Panc1 (cell line): ENCODE measurements around the gene FARSB. TPM values are rescaled to one million over a fixed set of nuclear protein-coding genes. Genes with fewer than 3 reads are reported as not detected.

Experiments used
- ATAC-seq: fragments of 200-7000 bp; cut with Tn5 transposase; 2 replicates; pipeline ENCODE4 v1.9.1; 2020; ENCODE audit warnings: mild to moderate bottlenecking, moderate library complexity
- BruUV-seq: library from RNA; stranded (reverse); fragments of 400-500 nt; replicated peaks from 2 replicates; lab custom pipeline; 2021; lab: Mats Ljungman, UMichigan
- CTCF ChIA-PET: fragments of 300-600 bp; sonication (Branson Sonifier 250); formaldehyde crosslinking; loops from one replicate; lab custom pipeline; 2022; ENCODE audit warnings: antibody characterized with exemption; lab: Charles Lee
- POLR2A ChIA-PET: fragments of 300-600 bp; sonication (Branson Sonifier 250); formaldehyde crosslinking; loops from one replicate; lab custom pipeline; 2022; ENCODE audit warnings: antibody characterized with exemption; lab: Charles Lee
- DNase-seq: peaks from one replicate; pipeline ENCODE4 v3.0.0-alpha.2; 2010; ENCODE audit warnings: low read depth, low spot score
- H3K27ac ChIP-seq: 2 replicates; pipeline ENCODE4 v1.5.1; 2011; ENCODE audit warnings: mild to moderate bottlenecking, low read length, inconsistent platforms
- H3K27me3 ChIP-seq: fragments of 200-500 bp; sonication (Bioruptor generic); 2 replicates; pipeline ENCODE4 v1.6.0; 2014; ENCODE audit warnings: low read length, inconsistent platforms; ENCODE audit not compliant: control insufficient read depth, insufficient read depth
- H3K36me3 ChIP-seq: fragments of 200-500 bp; sonication (Bioruptor generic); 2 replicates; pipeline ENCODE4 v1.5.1; 2014; ENCODE audit warnings: inconsistent platforms, mild to moderate bottlenecking, low read length, moderate library complexity; ENCODE audit not compliant: control insufficient read depth, insufficient read depth
- H3K4me1 ChIP-seq: 2 replicates; pipeline ENCODE4 v1.5.1; 2011; ENCODE audit warnings: inconsistent platforms, mild to moderate bottlenecking, low read length, moderate library complexity; ENCODE audit not compliant: control insufficient read depth, insufficient read depth
- H3K4me3 ChIP-seq, 2 experiments: 2 replicates each; pipeline ENCODE4 v1.5.1; 2011 to 2012; ENCODE audit warnings: low read depth in 2 of 2, low read length in 2 of 2, mild to moderate bottlenecking in 2 of 2, inconsistent platforms in 1 of 2, moderate library complexity in 1 of 2
- H3K9me3 ChIP-seq: fragments of 200-500 bp; sonication (Bioruptor generic); 2 replicates; pipeline ENCODE4 v1.5.1; 2014; ENCODE audit warnings: low read depth, mild to moderate bottlenecking, inconsistent platforms, low read length, moderate library complexity; ENCODE audit not compliant: control insufficient read depth, insufficient read depth
- CTCF ChIP-seq: fragments of 450-650 bp; IDR thresholded peaks from 2 replicates; pipeline ENCODE4 v1.5.1; 2017; ENCODE audit warnings: mild to moderate bottlenecking
- POLR2AphosphoS5 ChIP-seq: IDR thresholded peaks from 2 replicates; pipeline ENCODE4 v1.6.1; 2012; ENCODE audit warnings: mild to moderate bottlenecking, low read depth, low read length, moderate library complexity
- REST ChIP-seq, 2 experiments: IDR thresholded peaks; 2 replicates each; pipeline ENCODE4 v1.6.1; 2011 to 2012; ENCODE audit warnings: low read depth in 2 of 2, control low read depth in 1 of 2, low read length in 1 of 2, mild to moderate bottlenecking in 1 of 2, moderate library complexity in 1 of 2; ENCODE audit not compliant: insufficient read depth in 1 of 2
- SIN3A ChIP-seq: IDR thresholded peaks from 2 replicates; pipeline ENCODE4 v1.6.1; 2012; ENCODE audit warnings: low read depth, mild to moderate bottlenecking, low read length, moderate library complexity, borderline replicate concordance; ENCODE audit not compliant: insufficient read depth
- TCF7L2 ChIP-seq: IDR thresholded peaks from 2 replicates; pipeline ENCODE4 v1.6.1; 2011; ENCODE audit warnings: mild to moderate bottlenecking, low read depth, low read length, inconsistent platforms
- in situ Hi-C: cut with HindIII; loops from 2 replicates; pipeline ENCODE4 v1.10.0; 2016; ENCODE audit warnings: low sequenced_read_pairs, low pct_unique_long_range_greater_than_20kb
- intact Hi-C: fragments of 100-400 bp; cut with micrococcal nuclease; formaldehyde crosslinking; loops from one replicate; pipeline ENCODE4 v1.10.0; 2022; ENCODE audit not compliant: unreplicated experiment
- total RNA-seq: library from RNA; stranded (reverse); gene quantifications from one replicate; pipeline ENCODE4 v1.2.1, GENCODE V29; 2021; ENCODE audit not compliant: unreplicated experiment

The FARSB gene
- total RNA-seq, 1 experiment from 2014 or later, result 31.6 TPM

- no peak for ATAC-seq
- intact Hi-C loops, result no loop called here
- no peaks in the 10 kb centered on the region for H3K9me3 ChIP-seq
- in situ Hi-C loops, result no loop called here
- ChIA-PET CTCF (no interaction called here), POLR2A (no interaction called here)
- peaks cover 15% of the 10 kb centered on the region; the same call in 1 of the 2 replicates for H3K4me1 ChIP-seq
- H3K36me3 ChIP-seq, result peaks cover 17% of the 10 kb centered on the region
- no TSS peak for BruUV-seq
- no peak for DNase-seq
- no peak for TF ChIP-seq SIN3A
- no peak for TF ChIP-seq REST (IDR thresholded peaks at IDR 0.05; ENCODE audit: insufficient read depth in 1 of 2, low read depth in 2 of 2, low read length in 1 of 2)
- no peak for TF ChIP-seq TCF7L2
- no peak for TF ChIP-seq POLR2AphosphoS5
- TF ChIP-seq CTCF, result no peak
- H3K27me3 ChIP-seq, result no peaks in the 10 kb centered on the region
- H3K27ac ChIP-seq, result no peak overlapping the region
- H3K4me3 ChIP-seq, result no peak overlapping the region
These were observed 3.2 kb downstream of the FARSB start for GRCh38 chr2:222652491-222653255.

- Histone ChIP-seq H3K4me1 (peaks cover 11% of the 10 kb centered on the region; the same call in 1 of the 2 replicates), H3K27me3 (no peaks in the 10 kb centered on the region), H3K9me3 (no peaks in the 10 kb centered on the region), H3K4me3 (no peak overlapping the region), H3K36me3 (peaks cover 17% of the 10 kb centered on the region), H3K27ac (no peak overlapping the region)
- no TSS peak for BruUV-seq
- ATAC-seq (no peak), DNase-seq (no peak)
- ChIA-PET POLR2A (no interaction called here), CTCF (no interaction called here)
- TF ChIP-seq SIN3A, result no peak
- TF ChIP-seq TCF7L2, result no peak
- no peak for TF ChIP-seq POLR2AphosphoS5
- TF ChIP-seq REST (IDR thresholded peaks at IDR 0.05; ENCODE audit: insufficient read depth in 1 of 2, low read depth in 2 of 2, low read length in 1 of 2), result no peak
- TF ChIP-seq CTCF, result no peak
- intact Hi-C loops (no loop called here), in situ Hi-C loops (no loop called here)
These were observed 4.0 kb downstream of the FARSB start for GRCh38 chr2:222651718-222652418.
